Measurements from ENCODE around the gene CPXM2.

CPXM2 gene

GRCh38 chr10:123888256-123888655, 3.4 kb downstream of the CPXM2 start:
- no peaks in the 10 kb centered on the region for H3K36me3 Mint-ChIP-seq

GRCh38 chr10:123886292-123886691, 5.3 kb downstream of the CPXM2 start:
- H3K27ac Mint-ChIP-seq = no peak overlapping the region
- no peaks in the 10 kb centered on the region for H3K4me1 Mint-ChIP-seq

More at GRCh38 chr10:123888256-123888655, 3.4 kb downstream of the CPXM2 start:
- Mint-ChIP-seq H3K27ac (no peak overlapping the region), H3K4me3 (no peak overlapping the region), H3K4me1 (no peaks in the 10 kb centered on the region), H3K9me3 (no peaks in the 10 kb centered on the region), H3K27me3 (peaks cover 19% of the 10 kb centered on the region)

DNA sequence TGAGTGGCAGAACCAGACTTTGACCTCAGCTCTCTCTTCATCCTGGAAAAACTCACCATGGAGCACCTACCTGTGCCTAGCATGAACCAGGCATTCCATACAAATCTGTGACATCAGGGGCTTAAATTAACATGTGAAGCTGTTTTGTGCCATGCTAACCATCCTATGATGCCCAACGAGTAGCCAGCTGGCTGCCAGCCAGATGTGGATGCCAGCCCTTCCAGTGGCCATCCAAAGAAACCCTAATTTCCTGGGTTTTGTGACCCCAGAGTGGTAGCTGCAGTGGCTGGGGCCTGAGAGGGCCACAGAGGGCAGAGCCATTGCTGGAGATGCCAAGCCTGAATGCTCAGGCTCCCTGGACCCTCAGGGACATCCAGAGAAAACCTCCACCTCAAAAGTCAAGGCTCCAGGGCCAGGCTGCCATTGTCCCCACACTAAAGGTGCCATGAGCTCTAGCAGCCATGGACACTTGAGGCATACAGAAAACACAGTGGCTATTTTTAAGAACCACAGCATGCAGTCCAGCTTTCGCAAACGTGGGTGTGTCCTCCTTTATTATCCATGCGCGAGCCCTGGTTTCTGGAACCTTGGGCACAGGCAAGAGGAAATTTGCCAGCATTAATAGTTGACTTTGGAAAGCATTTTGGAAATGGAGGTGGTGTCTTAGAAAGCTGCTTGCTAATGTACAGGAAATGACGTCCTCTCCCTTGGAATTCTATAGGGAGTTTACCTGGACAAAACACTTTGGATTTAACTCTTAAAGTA, 6.0 kb downstream of the CPXM2 start:
- Mint-ChIP-seq H3K27me3 (peaks cover 11% of the 10 kb centered on the region), H3K9me3 (no peaks in the 10 kb centered on the region), H3K36me3 (no peaks in the 10 kb centered on the region), H3K4me3 (no peak overlapping the region), H3K4me1 (no peaks in the 10 kb centered on the region), H3K27ac (no peak overlapping the region)

More at GRCh38 chr10:123886292-123886691, 5.3 kb downstream of the CPXM2 start:
- Mint-ChIP-seq H3K4me3 (no peak overlapping the region), H3K9me3 (no peaks in the 10 kb centered on the region), H3K27me3 (peaks cover 15% of the 10 kb centered on the region), H3K36me3 (no peaks in the 10 kb centered on the region)

DNA sequence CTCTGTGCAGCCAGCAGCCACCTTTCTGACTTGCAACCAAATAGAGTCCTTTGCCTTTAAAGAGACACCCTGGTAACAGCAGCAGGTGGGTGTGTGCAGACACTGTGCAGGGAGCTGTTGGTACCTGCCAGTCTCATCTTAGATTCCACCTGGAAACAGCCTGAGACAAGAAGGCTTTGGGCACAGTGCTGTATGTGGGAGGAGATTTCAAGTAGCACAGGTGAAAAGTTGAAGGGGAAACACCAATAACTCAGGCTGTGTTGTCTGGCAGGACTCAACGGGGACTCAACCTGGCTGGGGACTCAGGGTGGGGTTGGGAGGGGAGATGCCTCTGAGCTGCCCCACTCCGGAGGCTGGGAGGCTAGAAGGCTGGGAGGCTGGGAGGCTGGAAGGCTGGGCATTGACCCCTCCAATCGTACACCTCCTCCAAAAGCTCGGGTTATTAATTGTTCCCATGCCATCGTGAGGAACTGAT, 6.7 kb downstream of the CPXM2 start:
- Mint-ChIP-seq H3K27me3 (peaks cover 5% of the 10 kb centered on the region), H3K9me3 (no peaks in the 10 kb centered on the region), H3K27ac (no peak overlapping the region), H3K36me3 (no peaks in the 10 kb centered on the region), H3K4me1 (no peaks in the 10 kb centered on the region), H3K4me3 (no peak overlapping the region)

DNA sequence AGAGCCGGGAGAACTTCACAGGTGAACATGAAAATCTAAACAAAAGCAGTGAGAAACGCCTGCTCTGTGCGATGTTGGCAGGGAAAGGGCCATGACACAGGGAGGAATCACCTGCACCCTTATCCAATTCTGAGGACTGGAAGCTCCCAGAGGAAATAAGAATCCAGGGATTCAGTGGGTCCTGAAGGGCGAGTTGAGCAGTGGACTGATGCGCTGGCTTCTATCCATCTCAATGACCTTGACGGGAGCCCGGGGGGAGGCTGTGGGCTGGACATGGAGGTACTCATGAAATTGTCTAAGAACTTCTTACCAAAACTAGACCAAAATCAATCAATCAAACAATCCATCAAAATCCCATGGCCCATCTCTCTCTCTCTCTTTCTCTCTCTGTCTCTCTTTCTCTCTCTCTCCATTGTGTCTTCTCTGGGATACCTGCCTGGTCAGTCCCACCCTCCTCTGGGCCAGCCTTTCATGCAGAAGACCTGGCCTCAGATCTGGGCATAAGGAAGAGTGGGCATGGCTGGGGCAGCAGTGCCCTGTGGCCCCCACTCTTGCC, 7.2 kb downstream of the CPXM2 start:
- Mint-ChIP-seq H3K4me1 (no peaks in the 10 kb centered on the region), H3K36me3 (no peaks in the 10 kb centered on the region), H3K27me3 (peaks cover 2% of the 10 kb centered on the region), H3K27ac (no peak overlapping the region), H3K4me3 (no peak overlapping the region), H3K9me3 (no peaks in the 10 kb centered on the region)

GRCh38 chr10:123883673-123884320, 7.8 kb downstream of the CPXM2 start:
- peaks cover 1% of the 10 kb centered on the region for H3K27me3 Mint-ChIP-seq
- no peaks in the 10 kb centered on the region for H3K36me3 Mint-ChIP-seq
- H3K9me3 Mint-ChIP-seq = no peaks in the 10 kb centered on the region
- no peak overlapping the region for H3K27ac Mint-ChIP-seq
- H3K4me1 Mint-ChIP-seq = no peaks in the 10 kb centered on the region
- no peak overlapping the region for H3K4me3 Mint-ChIP-seq

DNA sequence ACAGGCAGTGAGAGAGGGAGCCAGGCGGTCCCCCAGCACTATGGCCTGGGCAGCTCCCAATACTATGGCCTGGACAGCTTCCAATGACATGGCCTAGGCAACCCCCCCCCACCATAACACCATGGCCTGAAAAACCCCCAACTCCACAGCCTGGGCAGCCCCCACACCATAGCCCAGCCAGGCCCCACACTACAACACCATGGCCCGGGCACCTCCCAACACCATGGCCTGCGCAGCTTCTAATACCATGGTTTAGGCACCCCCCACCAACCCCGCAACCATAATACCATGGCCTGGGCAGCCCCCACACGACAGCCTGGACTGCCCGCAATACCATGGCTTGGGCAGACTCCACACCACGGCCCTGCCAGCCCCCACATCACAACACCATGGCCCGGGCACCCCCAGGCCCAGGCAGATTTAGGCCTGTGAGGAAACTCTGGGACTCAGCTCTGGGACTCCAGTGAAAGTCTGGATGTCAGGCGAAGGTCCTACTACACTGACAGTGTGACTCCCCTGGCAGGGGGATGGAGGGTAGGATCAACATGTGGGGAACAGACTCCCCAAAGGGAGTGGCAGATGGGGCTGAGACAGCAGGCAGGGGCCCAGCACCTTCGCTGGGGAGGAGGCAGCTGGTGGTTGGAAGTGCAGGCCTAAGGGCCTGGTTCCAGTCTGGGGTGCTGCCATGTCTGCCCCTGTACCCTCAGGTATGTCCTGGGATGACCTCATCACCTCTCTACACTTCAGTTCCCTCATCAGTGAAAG, 8.7 kb downstream of the CPXM2 start:
- Mint-ChIP-seq H3K9me3 (no peaks in the 10 kb centered on the region), H3K27me3 (peaks cover 1% of the 10 kb centered on the region), H3K36me3 (no peaks in the 10 kb centered on the region), H3K27ac (no peak overlapping the region), H3K4me3 (no peak overlapping the region), H3K4me1 (no peaks in the 10 kb centered on the region)

- H3K27me3 Mint-ChIP-seq = peaks cover 1% of the 10 kb centered on the region
- no peaks in the 10 kb centered on the region for H3K36me3 Mint-ChIP-seq
- no peak overlapping the region for H3K4me3 Mint-ChIP-seq
- no peaks in the 10 kb centered on the region for H3K4me1 Mint-ChIP-seq
- H3K9me3 Mint-ChIP-seq = no peaks in the 10 kb centered on the region
- H3K27ac Mint-ChIP-seq = no peak overlapping the region
Measured at GRCh38 chr10:123882177-123882576, 9.4 kb downstream of the CPXM2 start.

DNA sequence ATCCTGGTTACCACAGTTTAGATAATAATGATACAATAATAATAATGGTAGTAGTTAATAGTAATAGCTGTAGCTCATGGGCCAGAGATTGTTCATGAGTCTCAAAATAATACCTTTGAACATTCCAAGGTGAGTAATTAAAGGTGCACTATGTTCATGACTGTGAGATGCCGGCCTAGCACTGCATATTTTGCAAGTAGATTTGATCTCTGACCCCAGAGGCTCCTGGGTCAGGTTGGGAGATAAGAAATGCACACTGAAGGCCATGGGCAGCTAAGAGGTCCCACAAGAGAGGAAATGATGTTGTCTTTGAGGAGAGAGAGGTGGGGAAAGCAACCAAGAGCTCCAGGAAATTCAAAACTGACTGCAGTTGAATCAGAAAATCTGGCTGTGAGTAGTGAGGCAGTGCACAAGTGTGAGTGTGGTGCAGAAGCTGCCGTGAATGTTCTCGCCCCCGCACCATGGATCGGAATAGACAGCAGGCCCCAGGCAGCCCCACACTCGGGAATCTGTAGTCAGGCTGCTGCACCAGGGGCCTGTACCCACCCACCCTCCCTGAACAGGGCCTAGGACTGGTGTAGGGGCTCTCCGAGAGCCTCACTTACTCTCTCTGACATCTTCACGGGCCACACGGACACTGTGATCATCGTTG, 11.9 kb downstream of the CPXM2 start:
- Mint-ChIP-seq H3K27ac (no peak overlapping the region), H3K9me3 (no peaks in the 10 kb centered on the region), H3K36me3 (no peaks in the 10 kb centered on the region), H3K4me1 (no peaks in the 10 kb centered on the region), H3K4me3 (no peak overlapping the region), H3K27me3 (no peaks in the 10 kb centered on the region)

- H3K4me3 Mint-ChIP-seq = no peak overlapping the region
- no peaks in the 10 kb centered on the region for H3K36me3 Mint-ChIP-seq
- H3K9me3 Mint-ChIP-seq = no peaks in the 10 kb centered on the region
- H3K27ac Mint-ChIP-seq = no peak overlapping the region
- no peaks in the 10 kb centered on the region for H3K27me3 Mint-ChIP-seq
- H3K4me1 Mint-ChIP-seq = no peaks in the 10 kb centered on the region
Measured at GRCh38 chr10:123878666-123879303, 12.8 kb downstream of the CPXM2 start.

GRCh38 chr10:123870260-123870659, 21.3 kb downstream of the CPXM2 start:
- Mint-ChIP-seq H3K27ac (peak overlapping the region; percentile 37), H3K4me3 (no peak overlapping the region), H3K4me1 (no peaks in the 10 kb centered on the region), H3K36me3 (no peaks in the 10 kb centered on the region), H3K9me3 (no peaks in the 10 kb centered on the region), H3K27me3 (no peaks in the 10 kb centered on the region)

- no peaks in the 10 kb centered on the region for H3K36me3 Mint-ChIP-seq
- no peaks in the 10 kb centered on the region for H3K4me1 Mint-ChIP-seq
- H3K4me3 Mint-ChIP-seq = no peak overlapping the region
- no peak overlapping the region for H3K27ac Mint-ChIP-seq
- H3K27me3 Mint-ChIP-seq = no peaks in the 10 kb centered on the region
- no peaks in the 10 kb centered on the region for H3K9me3 Mint-ChIP-seq
Measured at GRCh38 chr10:123869020-123869414, 22.6 kb downstream of the CPXM2 start.

DNA sequence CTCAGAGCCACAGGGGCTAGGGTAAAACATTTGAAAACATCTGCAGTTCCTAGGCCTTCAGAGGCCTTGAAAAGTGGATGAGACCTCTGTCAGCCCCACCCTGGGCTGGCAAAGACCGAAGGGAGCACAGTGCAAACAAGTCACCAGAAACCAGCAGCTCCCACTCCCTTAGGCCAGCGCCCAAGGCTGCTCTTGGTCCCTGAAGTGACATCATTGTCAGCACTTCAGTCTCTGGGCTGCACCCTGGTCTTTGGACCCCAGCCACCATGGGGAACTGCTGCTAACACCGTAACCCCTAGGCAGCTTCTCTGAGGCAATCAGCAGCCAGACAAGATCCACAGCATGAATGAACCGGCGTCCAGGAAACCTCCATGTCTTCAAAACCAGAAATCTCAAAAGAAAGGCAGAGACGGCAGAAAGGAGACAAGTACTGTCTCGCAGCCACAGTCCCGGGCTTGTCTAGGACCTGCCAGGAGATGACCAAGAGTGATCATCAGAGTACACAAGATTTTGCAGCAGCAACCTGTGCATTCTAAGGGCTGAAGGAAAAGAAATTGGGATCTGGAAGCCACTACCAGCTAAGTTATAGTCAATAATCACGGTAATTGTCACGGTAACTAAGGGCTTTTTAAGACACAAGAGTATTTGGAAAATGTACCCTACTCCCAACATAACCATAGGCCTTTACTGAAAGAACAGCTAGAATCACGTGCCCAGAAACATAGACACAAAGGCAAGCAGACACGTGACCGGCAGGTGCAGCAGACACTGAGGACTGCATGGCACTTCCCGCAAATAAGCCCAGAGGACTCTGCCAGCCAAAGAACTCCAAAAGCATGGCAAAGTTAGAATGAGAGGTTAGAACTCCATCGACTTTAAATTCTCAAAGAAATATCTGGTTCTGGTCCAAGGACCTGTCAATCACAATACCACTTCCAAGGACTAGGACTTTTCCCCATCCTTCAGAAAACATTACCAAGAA, 23.3 kb downstream of the CPXM2 start:
- no peaks in the 10 kb centered on the region for H3K36me3 Mint-ChIP-seq
- H3K4me1 Mint-ChIP-seq = no peaks in the 10 kb centered on the region
- no peak overlapping the region for H3K27ac Mint-ChIP-seq
- H3K4me3 Mint-ChIP-seq = no peak overlapping the region
- no peaks in the 10 kb centered on the region for H3K27me3 Mint-ChIP-seq
- H3K9me3 Mint-ChIP-seq = no peaks in the 10 kb centered on the region

DNA sequence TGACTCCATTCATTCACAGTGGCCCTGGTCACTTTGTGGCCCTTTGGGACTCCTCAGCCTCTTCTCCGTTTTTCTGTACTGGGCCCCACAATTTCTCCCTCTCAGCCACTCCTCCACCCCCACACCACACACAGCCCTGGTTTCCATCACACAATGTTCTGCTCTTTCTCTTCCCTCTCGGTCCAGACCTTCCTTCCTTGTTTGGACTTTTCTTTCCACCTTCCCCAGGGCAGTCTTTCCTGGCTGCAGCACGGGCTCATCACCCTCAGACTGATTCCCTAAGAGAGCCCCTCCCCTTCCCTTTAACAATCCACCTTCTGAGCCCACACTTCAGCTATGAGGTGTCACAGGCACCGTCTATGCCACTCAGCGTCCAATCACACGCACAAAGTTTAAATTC, 25.7 kb downstream of the CPXM2 start:
- Mint-ChIP-seq H3K27ac (no peak overlapping the region), H3K4me3 (no peak overlapping the region), H3K9me3 (no peaks in the 10 kb centered on the region), H3K36me3 (no peaks in the 10 kb centered on the region), H3K4me1 (no peaks in the 10 kb centered on the region), H3K27me3 (no peaks in the 10 kb centered on the region)

Measured in activated naive CD4-positive, alpha-beta T cell treated with anti-CD3 and anti-CD28 coated beads, Interleukin-2, amount 50 U/mL, for 24 hours (primary cell).